Endothelial cell of umbilical vein (primary cell): ENCODE results near the gene ICE1. TPM values are rescaled to one million over a fixed set of nuclear protein-coding genes. Genes with fewer than 3 reads are reported as not detected.

Source experiments
- BruUV-seq: library from RNA; stranded (reverse); fragments of 400-500 nt; replicated peaks from 2 replicates; lab custom pipeline; 2021; lab: Mats Ljungman, UMichigan
- CTCF ChIA-PET: fragments of 300-600, 350-600 bp; sonication (Branson Sonifier 250); formaldehyde crosslinking; loops from one replicate; lab custom pipeline; 2021; ENCODE audit warnings: antibody characterized with exemption, inconsistent platforms; lab: Charles Lee
- POLR2A ChIA-PET: fragments of 300-600, 350-600 bp; sonication (Branson Sonifier 250); formaldehyde crosslinking; loops from one replicate; lab custom pipeline; 2021; ENCODE audit warnings: antibody characterized with exemption, inconsistent platforms; lab: Charles Lee
- DNase-seq: peaks from one replicate; pipeline ENCODE4 v3.0.0-alpha.2; 2011; ENCODE audit warnings: low read depth, low spot score
- FAIRE-seq: peaks from 2 replicates; lab custom pipeline; 2011; peaks lifted over from hg19 to GRCh38; lab: Jason Lieb, UNC
- H2AFZ ChIP-seq: 2 replicates; pipeline ENCODE4 v1.6.0; 2012; ENCODE audit warnings: low read depth, low read length, control low read depth, inconsistent platforms
- H3K27ac ChIP-seq: 2 replicates; pipeline ENCODE4 v1.5.1; 2011; ENCODE audit warnings: low read depth, mild to moderate bottlenecking, control low read depth, low read length, moderate library complexity; ENCODE audit not compliant: insufficient read depth
- H3K27me3 ChIP-seq, 2 experiments: 2 replicates each; pipeline versions ENCODE4 v1.6.0 to v1.6.1; 2011; ENCODE audit warnings: low read length in 2 of 2, mixed read lengths in 1 of 2; ENCODE audit not compliant: control insufficient read depth in 2 of 2, insufficient read depth in 2 of 2
- H3K36me3 ChIP-seq, 2 experiments: 2 replicates in 1 of 2; 3 replicates in 1 of 2; pipeline ENCODE4 v1.5.1; 2011; ENCODE audit warnings: low read length in 2 of 2, mild to moderate bottlenecking in 1 of 2, moderate library complexity in 1 of 2; ENCODE audit not compliant: control insufficient read depth in 2 of 2, insufficient read depth in 2 of 2; ENCODE audit errors: extremely low read depth in 1 of 2
- H3K4me1 ChIP-seq: 3 replicates; pipeline ENCODE4 v1.5.1; 2011; ENCODE audit warnings: mild to moderate bottlenecking, low read length; ENCODE audit not compliant: control insufficient read depth, insufficient read depth; ENCODE audit errors: extremely low read depth
- H3K4me2 ChIP-seq: 2 replicates; pipeline ENCODE4 v1.6.1; 2011; ENCODE audit warnings: low read length, control low read depth, mixed read lengths; ENCODE audit not compliant: insufficient read depth
- H3K4me3 ChIP-seq, 3 experiments: fragments of 200-600 bp in 1 of 3; sonication (generic), shearing (Covaris generic) in 1 of 3; replicated peaks in 1 of 3; 2 replicates each; pipeline ENCODE4 v1.5.1; 2011 to 2016; ENCODE audit warnings: control low read depth in 3 of 3, low read length in 3 of 3, mild to moderate bottlenecking in 2 of 3, inconsistent platforms in 1 of 3, low read depth in 1 of 3, moderate library complexity in 1 of 3; ENCODE audit not compliant: insufficient read depth in 1 of 3
- H3K79me2 ChIP-seq: 2 replicates; pipeline ENCODE4 v1.6.0; 2012; ENCODE audit warnings: low read length, inconsistent platforms; ENCODE audit not compliant: control insufficient read depth, insufficient read depth
- H3K9ac ChIP-seq: replicated peaks from 2 replicates; pipeline ENCODE3; 2011; ENCODE audit warnings: low read length, control low read depth; ENCODE audit not compliant: insufficient read depth; ENCODE audit errors: extremely low read depth
- H3K9me1 ChIP-seq: replicated peaks from 3 replicates; pipeline ENCODE4 v1.6.0; 2011; ENCODE audit warnings: mild to moderate bottlenecking, low read length; ENCODE audit not compliant: control insufficient read depth, insufficient read depth; ENCODE audit errors: extremely low read depth
- H3K9me3 ChIP-seq: replicated peaks from 2 replicates; pipeline ENCODE4 v1.5.1; 2012; ENCODE audit warnings: low read length, inconsistent platforms; ENCODE audit not compliant: control insufficient read depth, insufficient read depth
- H4K20me1 ChIP-seq: replicated peaks from 2 replicates; pipeline ENCODE3; 2011; ENCODE audit warnings: mild to moderate bottlenecking, low read length; ENCODE audit not compliant: control insufficient read depth, insufficient read depth; ENCODE audit errors: extremely low read depth
- EZH2 ChIP-seq: IDR thresholded peaks from 2 replicates; pipeline ENCODE4 v1.6.1; 2012; ENCODE audit warnings: borderline replicate concordance, low read depth, mild to moderate bottlenecking, moderate library complexity, low read length, inconsistent platforms; ENCODE audit not compliant: severe bottlenecking
- FOS ChIP-seq: IDR thresholded peaks from 2 replicates; pipeline ENCODE4 v1.6.1; 2011; ENCODE audit warnings: mild to moderate bottlenecking, low read length, moderate library complexity, borderline replicate concordance; ENCODE audit not compliant: insufficient read depth
- GATA2 ChIP-seq: IDR thresholded peaks from 2 replicates; pipeline ENCODE4 v1.7.0; 2011; ENCODE audit warnings: low read depth, mild to moderate bottlenecking, moderate library complexity, mixed read lengths, low read length; ENCODE audit not compliant: insufficient read length, insufficient read depth
- JUN ChIP-seq: IDR thresholded peaks from 2 replicates; pipeline ENCODE4 v1.6.1; 2011; ENCODE audit warnings: borderline replicate concordance, low read depth; ENCODE audit not compliant: insufficient read length, insufficient read depth
- MYC ChIP-seq: IDR thresholded peaks from one replicate; pipeline ENCODE4 v1.6.1; 2011; ENCODE audit warnings: mild to moderate bottlenecking, low read depth, low read length
- POLR2A ChIP-seq: IDR thresholded peaks from 2 replicates; pipeline ENCODE4 v1.6.1; 2012; ENCODE audit warnings: low read depth, mild to moderate bottlenecking, control low read depth, low read length
- dilution Hi-C: fragments of 300-500 bp; cut with MboI; formaldehyde crosslinking; loops from one replicate; pipeline ENCODE4 v1.15.0; 2019; ENCODE audit warnings: low sequenced_read_pairs; ENCODE audit not compliant: extremely low pct_ligation_motif_present
- intact Hi-C: fragments of 100-400 bp; cut with micrococcal nuclease; formaldehyde crosslinking; loops from one replicate; pipeline ENCODE4 v1.10.0; 2022
- polyA plus RNA-seq, 4 experiments: library from polyadenylated mRNA; depleted of rRNA in 3 of 4; stranded (reverse) in 3 of 4; unstranded in 1 of 4; fragments of >200 nt; gene quantifications; 2 replicates each; pipeline versions ENCODE4 v1.2.1 to v1.2.3, GENCODE V29; 2011 to 2012; ENCODE audit warnings: missing spikeins in 1 of 4
- total RNA-seq: library from RNA; stranded (reverse); gene quantifications from 2 replicates; pipeline ENCODE4 v1.2.3, GENCODE V29; 2021
- TF ChIP-seq, protein P1 (sequence below): IDR thresholded peaks from 2 replicates; pipeline ENCODE4 v1.6.1; 2011; ENCODE audit not compliant: insufficient read depth, insufficient read length
- TF ChIP-seq, protein P2 (sequence below), 2 donors: IDR thresholded peaks; 1 replicate in 1 of 2; 2 replicates in 1 of 2; pipeline ENCODE4 v1.5.1; 2011; ENCODE audit warnings: low read length in 2 of 2, mild to moderate bottlenecking in 2 of 2, moderate library complexity in 2 of 2, control low read depth in 1 of 2, inconsistent platforms in 1 of 2, low read depth in 1 of 2; ENCODE audit not compliant: insufficient read depth in 1 of 2; ENCODE audit errors: extremely low read depth in 1 of 2

Gene ICE1
- total and polyA plus RNA-seq, 2 donors (not counting 3 experiments of a cell fraction or from before 2014, with no cell fraction given), result 8.8 to 29.1 TPM

DNA sequence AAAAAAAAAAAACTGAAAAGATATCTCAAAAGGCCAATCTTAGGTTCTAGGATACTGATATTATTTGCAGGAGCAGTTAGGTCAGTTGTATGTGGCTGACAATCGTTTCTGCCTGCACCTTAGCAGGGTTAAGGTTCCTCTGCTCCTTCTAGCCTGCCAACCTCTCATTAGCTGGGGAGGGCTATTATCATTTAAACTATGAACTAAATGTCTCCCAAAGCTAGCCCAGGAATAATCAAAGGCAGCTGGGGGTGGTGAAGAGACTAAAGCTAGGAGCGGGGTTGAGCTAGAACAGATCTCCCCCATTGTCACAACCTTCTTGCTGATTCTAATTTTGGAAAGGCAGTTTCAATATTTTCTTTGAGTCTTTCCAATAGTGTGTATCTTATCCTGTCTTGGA lies 99.9 kb downstream of the ICE1 start:
- no peaks in the 10 kb centered on the region for H3K4me1 ChIP-seq

More for the DNA sequence above, 99.9 kb downstream of the ICE1 start:
- TF ChIP-seq, protein P1, sequence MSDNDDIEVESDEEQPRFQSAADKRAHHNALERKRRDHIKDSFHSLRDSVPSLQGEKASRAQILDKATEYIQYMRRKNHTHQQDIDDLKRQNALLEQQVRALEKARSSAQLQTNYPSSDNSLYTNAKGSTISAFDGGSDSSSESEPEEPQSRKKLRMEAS, result no peak
- TF ChIP-seq, protein P2, sequence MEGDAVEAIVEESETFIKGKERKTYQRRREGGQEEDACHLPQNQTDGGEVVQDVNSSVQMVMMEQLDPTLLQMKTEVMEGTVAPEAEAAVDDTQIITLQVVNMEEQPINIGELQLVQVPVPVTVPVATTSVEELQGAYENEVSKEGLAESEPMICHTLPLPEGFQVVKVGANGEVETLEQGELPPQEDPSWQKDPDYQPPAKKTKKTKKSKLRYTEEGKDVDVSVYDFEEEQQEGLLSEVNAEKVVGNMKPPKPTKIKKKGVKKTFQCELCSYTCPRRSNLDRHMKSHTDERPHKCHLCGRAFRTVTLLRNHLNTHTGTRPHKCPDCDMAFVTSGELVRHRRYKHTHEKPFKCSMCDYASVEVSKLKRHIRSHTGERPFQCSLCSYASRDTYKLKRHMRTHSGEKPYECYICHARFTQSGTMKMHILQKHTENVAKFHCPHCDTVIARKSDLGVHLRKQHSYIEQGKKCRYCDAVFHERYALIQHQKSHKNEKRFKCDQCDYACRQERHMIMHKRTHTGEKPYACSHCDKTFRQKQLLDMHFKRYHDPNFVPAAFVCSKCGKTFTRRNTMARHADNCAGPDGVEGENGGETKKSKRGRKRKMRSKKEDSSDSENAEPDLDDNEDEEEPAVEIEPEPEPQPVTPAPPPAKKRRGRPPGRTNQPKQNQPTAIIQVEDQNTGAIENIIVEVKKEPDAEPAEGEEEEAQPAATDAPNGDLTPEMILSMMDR (IDR thresholded peaks at IDR 0.05; ENCODE audit: extremely low read depth in 1 of 2, insufficient read depth in 1 of 2, low read depth in 1 of 2, low read length in 2 of 2), result no peak
- TF ChIP-seq MYC (no peak), GATA2 (no peak), EZH2 (no peak), POLR2A (no peak), JUN (no peak), FOS (no peak)
- no peak overlapping the region for H3K9ac ChIP-seq
- intact Hi-C loops, result no loop called here
- POLR2A ChIA-PET, result no interaction called here
- no peak for FAIRE-seq
- H3K79me2 ChIP-seq, result no peaks in the 10 kb centered on the region
- H3K27ac ChIP-seq, result no peak overlapping the region
- CTCF ChIA-PET, result no interaction called here
- no peak overlapping the region for H2AFZ ChIP-seq
- dilution Hi-C loops, result no loop called here
- no TSS peak for BruUV-seq
- H3K4me2 ChIP-seq, result no peak overlapping the region
- DNase-seq, result no peak
- H3K36me3 ChIP-seq, result no peaks in the 10 kb centered on the region
- H3K9me1 ChIP-seq, result no peaks in the 10 kb centered on the region
- no peaks in the 10 kb centered on the region for H4K20me1 ChIP-seq
- H3K9me3 ChIP-seq, result no peaks in the 10 kb centered on the region
- H3K4me3 ChIP-seq, result no peak overlapping the region
- H3K27me3 ChIP-seq, result no peaks in the 10 kb centered on the region
